Fibroblast of lung (primary cell): ENCODE results near the gene CACFD1.

Source experiments
- CTCF ChIP-seq, 2 donors: IDR thresholded peaks in 1 of 2; conservative IDR thresholded peaks in 1 of 2; 1 replicate in 1 of 2; 2 replicates in 1 of 2; pipeline ENCODE4 v1.5.1; 2011 to 2012; ENCODE audit warnings: low read length in 2 of 2, control low read depth in 1 of 2, inconsistent platforms in 1 of 2, low read depth in 1 of 2, mild to moderate bottlenecking in 1 of 2
- EZH2 ChIP-seq: IDR thresholded peaks from 2 replicates; pipeline ENCODE4 v1.5.1; 2012; ENCODE audit warnings: low read length, control low read depth, mild to moderate bottlenecking; ENCODE audit errors: missing control alignments

- TF ChIP-seq CTCF (conservative IDR thresholded peaks at IDR 0.05 in 1 of 2, IDR thresholded peaks at IDR 0.05 in 1 of 2; ENCODE audit: low read depth in 1 of 2, low read length in 2 of 2) (no peak), EZH2 (no peak)
Measured at GRCh38 chr9:133415170-133415569, 44.6 kb upstream of the CACFD1 start.
